Hematopoietic multipotent progenitor cell treated with erythropoietin and hydrocortisone succinate and interleukin-3 and kit ligand, for 17 days (in vitro differentiated cells): Measurements from ENCODE around the gene CALHM5.

Experiments used
- DNase-seq: peaks from one replicate; pipeline ENCODE4 v3.0.0-alpha.2; 2015; ENCODE audit warnings: low spot score

Gene CALHM5

DNA sequence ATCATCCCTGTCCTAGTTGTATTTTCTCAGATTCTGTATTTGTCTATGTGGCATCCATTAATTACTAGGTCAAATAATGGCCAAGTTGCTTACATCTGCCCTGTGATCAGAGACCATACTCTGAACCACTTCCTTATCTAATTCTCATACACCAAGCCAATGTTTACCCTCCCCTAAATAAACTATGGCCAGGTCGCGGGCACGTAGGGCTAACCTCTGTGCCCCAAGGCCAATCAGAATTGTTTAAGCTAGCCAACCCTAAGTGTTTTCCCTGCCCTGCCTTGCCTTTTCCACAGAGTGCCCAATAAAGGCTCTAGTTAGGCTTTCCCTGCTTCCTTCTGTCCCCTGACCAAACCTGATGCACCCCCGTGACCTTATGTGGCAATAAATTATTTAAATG is 39.4 kb downstream of the CALHM5 start:
- DNase-seq, result no peak

- no peak for DNase-seq
Observed at GRCh38 chr6:116553451-116553850, 42.0 kb downstream of the CALHM5 start, which contains the start of gene CALHM4. TSS of gene CALHM4 (plus strand) at chr6:116553751. CDS start at chr6:116553794, 43 bp downstream.

DNA sequence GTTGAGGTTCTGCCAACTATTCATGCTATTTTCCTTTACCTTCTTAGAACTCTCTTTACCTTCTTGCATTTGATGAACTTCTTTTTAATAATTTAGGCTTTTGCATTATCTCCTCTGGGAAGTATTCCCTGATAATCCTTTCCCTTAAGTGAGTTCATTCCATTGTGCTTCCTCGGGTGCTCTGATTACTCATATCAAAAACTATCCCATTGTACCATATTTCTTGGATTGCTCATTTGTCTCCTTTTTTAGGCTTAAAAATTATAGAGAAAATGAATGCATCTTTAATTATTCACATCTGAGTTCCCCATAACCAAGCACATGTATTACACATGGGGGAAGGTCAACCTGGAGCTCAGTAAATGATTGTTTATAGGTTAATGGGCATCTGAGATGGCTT is 44.6 kb downstream of the CALHM5 start:
- no peak for DNase-seq

DNA sequence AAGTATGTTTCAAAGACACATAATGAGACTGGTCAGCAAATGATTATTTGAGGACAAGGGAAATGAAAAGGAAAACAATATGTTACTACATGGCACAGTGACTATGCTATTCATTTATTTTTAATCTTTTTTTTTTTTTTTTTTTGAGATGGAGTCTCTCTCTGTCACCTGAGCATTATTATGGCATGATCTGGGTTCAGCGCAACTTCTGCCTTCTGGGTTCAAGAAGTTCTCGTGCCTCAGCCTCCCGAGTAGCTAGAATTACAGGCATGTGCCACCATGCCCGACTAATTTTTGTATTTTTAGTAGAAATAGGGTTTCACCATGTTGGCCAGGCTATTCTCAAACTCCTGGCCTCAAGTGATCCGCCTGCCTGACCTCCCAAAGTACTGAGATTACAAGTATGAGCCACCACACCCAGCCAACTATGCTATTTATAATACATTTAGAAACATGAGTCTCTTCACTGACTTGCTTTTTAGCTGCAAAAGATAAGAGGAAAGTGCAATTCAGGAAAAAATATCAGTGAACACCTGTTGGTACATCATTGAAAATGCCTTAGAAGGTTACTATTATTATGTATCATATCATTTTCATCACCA is 45.5 kb downstream of the CALHM5 start:
- DNase-seq, result no peak

DNA sequence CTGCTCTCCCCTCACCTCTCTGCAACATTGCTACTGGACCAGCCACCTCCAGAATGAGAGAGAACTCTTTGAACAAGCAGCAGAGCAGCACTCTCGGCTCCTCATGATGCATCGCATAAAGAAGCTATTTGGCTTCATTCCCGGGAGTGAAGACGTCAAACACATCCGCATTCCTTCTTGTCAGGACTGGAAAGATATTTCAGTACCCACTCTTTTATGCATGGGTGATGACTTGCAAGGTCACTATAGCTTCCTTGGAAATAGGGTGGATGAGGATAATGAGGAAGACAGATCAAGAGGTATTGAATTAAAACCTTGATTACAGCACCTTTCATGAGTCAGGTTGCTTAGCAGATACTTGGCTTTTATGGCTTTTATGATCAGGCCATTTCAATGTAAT is 46.5 kb downstream of the CALHM5 start:
- DNase-seq, result no peak

DNA sequence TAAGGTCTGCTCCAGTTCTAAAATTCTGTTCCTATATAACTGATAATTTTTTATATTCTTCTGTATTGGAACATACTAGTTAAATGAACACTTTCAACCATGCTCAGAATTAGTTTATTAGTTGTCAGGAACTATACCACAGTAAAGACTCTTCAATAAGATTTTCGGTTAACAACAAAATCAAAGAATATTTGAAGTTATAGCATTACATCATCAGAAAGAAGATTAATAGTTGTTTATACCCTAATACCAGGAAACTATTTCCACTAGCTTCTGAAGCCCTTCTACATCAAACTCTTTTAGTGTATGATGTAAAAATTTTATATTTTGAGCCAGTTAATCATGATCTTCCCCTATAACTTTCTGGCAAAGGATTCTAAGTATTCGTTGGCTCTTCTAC is 48.7 kb downstream of the CALHM5 start:
- no peak for DNase-seq

- DNase-seq, result peak; percentile 78
Observed at GRCh38 chr6:116561377-116562018, 50.1 kb downstream of the CALHM5 start.

DNA sequence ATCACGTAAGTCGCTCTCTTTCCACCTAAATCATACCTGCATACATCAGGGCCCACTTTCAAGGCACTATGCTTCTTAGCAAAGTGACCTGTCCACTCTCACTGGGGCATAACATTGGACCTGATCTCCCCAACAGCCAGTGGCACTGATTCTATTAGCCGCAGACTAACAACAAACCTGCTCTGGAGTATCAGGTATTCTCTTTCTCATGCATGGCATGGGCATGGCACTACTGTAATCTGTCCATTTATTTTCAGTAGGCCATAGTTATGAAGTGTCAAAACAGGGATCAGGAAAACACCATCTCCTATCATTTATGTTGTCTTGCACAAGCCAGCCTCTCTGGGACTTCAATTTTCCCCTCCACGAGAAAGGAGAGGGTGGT is 50.6 kb downstream of the CALHM5 start:
- no peak for DNase-seq

DNA sequence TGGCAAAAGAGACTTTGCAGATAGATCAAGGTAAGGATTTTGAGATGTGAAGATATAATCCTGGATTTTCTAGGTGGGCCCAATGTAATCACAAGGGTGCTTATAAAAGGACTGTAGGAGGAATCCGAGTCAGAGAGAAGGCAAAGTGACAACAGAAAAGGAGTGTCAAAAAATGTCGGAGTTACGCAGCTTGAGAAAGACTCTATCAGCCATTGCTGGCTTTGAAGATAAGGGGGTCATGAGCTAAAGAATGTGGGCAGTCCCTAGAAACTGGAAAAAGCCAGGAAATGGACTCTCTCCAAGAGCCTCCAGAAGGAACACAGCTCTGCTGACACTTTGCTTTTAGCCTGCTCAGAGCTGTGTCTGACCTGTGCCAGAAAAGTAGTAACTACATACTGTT is 51.2 kb downstream of the CALHM5 start:
- DNase-seq, result no peak

DNA sequence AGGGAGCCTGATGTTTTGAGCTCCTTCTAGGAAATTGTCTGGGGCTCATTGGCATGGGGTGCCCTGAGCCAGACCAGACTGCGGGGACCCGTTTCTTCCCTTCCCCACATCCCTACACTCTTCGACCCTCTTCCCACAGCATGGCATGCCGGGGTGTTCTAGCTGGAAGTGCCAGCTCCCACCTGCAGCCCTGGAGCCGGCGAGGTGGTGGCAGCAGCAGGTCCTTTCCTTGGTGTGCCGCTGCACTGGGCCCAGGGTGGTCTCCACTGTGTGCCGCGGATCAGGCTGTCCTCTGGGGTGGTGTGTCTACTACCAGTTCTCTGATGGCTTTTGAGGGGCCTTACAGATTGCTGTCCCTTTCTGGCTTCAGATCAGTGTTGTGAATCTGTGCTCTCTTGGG is 52.4 kb downstream of the CALHM5 start:
- no peak for DNase-seq

DNA sequence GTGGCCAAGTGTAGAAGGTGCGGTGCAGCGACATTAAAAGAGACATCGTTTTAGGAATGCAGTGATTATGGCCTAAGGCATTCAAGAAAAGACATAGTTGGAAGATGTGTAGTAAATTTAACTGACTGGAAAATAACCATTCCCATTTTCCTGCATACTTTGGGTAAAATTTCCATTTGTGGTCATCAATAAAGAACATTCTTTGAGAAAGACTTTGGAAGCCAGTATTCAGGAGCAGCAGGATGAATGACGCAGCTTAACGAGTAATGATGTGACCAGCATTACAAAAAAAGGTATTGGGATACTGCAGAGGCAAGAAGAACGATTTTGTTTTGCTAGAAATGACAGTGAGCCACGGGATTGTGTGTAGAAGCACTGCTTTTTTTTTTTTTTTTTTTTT is 52.9 kb downstream of the CALHM5 start:
- DNase-seq, result no peak

DNA sequence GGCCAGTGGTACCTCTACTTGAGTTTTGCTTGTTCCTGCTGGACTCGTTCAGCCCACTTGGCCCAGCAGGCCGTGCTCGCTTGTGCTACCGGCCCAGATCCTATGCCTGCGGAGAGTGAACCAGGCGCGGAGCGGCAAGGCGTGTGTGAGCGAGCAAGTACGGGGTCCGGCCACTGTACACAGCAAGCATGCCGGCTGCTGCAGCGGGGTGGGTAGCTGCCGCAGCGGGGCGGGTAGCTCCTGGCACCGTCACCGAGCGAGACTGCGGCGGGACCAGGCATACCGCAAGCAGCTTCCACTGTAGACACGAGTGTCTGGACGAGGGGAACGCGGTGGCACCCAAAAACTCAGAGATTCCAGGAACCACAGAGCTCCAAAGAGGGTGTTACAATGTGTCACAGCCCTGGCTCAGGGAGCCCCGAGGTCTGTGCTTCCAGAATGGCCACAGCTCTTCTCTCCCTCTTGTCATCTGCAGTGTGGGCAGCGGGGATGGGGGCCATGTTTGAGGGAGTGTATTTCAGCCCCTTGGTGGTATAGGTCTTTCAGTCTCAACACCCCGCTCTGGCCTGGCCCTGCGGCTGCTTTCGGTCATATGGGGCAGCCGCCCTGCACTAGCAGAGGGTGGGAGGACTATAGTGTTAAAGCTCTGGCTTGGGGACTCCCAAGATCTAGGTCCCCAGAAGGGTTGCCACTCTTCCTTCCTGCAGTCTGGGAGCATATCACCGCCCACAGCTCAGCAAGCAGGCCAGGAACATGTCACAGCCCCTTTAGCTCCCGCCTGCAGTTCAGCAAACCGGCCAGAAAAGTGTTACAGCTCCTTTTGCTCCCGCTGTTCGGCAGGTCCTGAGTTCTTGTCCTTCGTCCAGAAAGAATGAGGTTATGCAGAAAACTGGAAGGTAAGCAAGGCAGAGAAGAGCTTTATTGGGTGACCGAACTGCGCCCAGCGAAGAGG is 53.8 kb downstream of the CALHM5 start:
- DNase-seq, result no peak

DNA sequence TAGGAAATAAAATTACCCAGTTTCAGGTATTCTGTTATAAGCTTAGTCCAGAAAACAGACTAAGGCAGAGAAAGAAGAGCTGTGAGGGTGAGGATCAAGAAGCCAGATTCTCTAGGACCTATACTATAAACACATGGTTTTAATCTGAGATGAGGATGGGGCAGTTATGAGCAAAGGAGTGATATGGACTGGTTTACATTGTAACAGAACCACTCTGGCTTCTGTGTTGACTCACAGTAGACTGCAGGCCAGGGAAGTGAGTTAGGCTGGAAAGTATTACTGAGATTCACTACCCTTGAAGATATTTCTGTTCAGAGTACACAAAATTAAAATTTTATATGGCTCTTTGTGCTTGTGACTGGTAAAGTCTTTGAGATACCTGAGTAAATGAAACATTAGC is 56.7 kb downstream of the CALHM5 start:
- DNase-seq, result no peak

GRCh38 chr6:116568821-116569755 is 57.6 kb downstream of the CALHM5 start:
- DNase-seq, result no peak

DNA sequence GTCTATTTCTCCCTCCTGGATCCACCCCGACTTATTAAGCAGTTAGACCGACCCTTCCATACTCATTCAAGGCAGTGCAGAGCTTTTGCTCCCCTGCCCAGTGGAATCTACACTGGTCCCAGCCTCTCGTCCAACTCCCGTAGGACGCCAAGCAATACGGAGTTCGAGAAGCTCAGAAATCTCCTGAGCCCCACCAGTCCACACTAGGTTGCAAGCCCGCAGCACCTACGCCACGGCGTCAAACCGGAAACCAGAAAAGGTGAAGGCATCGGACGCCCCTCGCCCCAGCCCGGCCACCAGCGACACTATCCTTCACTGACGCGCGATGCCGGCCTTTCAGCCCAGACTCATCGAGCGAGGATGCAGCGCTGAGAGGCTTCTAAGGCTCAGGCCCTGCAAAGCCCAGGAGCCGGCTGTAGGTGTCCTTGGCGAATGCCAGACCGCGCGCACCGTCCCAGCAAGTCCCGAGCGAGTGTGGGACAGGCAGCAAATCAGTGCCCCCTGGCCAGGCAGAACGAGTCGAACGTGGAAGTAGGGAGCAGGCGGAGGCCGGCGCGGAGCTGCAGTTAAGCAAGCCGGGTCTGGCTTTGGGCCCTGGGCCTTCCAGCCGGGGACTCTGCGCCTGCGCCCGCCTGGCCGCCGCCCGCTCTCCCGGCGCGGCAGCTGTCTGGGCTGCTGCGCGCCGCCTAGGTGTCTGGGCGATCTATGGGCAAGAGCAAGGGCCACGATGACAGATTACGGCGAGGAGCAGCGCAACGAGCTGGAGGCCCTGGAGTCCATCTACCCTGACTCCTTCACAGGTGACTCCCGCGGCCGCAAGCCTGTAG is 59.6 kb downstream of the CALHM5 start, which contains the start of gene RWDD1:
RWDD1 (plus strand) TSS at position 649 of the 827 bp plus-strand sequence; CDS start at position 728, 79 bp downstream.
- peak; percentile 97 for DNase-seq

- DNase-seq, result no peak
Observed at GRCh38 chr6:116571683-116572000, 60.2 kb downstream of the CALHM5 start.

DNA sequence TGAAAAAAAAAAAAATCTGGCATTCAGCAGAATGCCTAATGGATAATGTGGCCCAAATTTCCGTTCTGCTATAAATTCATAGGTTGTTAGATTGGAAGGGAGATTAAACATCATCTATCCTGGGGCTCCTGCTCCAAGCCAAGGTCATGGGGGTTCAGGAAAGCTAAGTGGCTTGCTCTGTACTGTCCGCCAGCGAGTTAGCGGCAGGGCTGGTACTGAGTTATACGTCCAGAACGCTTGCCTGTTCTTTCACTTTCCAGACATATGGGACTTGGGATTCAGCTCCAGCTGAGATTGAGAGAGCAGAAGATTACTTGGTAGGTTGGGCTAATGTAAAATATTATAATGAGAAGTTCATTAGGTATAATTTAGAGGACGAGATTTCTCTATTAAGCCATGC is 60.7 kb downstream of the CALHM5 start:
- peak; percentile 28 for DNase-seq
